ENCODE data around the gene SGO1.

Gene SGO1

DNA sequence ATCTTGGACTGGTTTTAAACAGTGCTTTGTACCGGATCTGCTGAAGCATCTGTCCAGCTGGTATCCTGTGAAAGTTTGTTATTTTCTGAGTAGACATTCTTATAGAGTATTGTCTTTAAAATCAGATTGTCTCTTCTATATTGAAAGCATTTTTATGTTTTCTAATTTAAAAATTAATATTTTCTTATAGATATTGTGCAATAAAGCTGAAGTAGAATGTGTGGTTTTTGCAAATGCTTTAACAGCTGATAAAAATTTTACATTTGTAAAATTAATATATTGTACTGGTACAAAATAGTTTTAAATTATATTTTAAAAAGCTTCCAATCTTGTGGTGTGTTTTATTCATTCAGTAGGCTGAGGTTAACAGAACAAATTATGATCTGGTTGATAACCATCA, 31.9 kb downstream of the SGO1 start:
- DNase-seq = no peak

DNA sequence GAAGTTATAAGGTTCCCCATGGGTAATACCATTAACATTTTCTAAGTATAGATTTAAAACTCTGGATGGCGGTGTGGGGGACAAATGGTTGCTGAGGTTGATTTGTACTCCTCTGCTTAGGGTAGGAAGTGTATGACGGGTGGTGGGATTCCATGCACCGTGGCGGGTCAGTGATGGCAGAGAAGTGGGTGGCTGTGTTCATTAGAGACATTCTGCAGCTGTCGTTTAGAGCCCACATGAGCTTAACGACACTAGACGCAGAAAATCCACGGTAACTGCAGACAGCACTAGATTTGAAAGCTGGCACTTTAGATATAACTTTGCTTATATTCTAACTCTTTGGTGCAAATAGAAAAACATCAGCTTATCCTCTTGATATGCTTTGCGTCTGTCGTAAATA, 37.5 kb downstream of the SGO1 start:
- DNase-seq = no peak

DNA sequence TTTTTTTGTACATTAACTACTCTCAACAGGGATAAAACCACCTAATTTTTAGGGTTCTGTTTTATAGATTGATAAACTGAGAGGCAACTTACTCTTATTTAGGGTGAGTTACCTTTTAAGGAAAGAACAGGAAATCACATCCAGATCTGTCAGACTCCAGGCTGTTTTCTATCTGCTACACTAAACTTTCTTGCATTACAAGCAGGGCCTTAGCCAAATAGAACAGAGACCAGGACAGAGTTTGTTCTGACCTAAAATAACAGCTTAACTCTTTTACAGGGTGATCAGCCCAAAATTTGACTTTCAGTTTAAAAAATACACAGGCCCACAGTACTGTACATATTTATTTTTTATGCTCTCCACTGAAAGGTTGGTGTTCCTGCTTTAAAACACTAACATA, 38.6 kb downstream of the SGO1 start:
- DNase-seq = no peak

DNA sequence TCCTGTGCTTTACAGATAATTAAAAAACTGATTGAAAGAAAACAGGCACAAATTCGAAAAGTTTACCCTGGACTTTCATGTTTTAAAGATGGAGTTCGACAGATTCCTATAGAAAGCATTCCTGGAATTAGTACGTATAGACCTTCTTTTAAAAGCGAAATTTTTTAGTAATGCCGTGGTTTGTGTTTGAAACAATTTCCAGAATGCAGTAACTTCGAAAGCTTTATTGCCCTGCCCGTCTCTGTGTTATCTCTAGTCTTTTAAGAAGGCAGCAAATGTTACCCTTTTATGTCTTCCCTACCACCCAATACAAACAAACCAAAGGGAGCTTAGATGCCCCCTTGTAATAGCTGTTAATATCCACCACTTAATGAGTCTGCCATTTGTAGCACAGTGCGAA, 39.7 kb downstream of the SGO1 start:
- DNase-seq = no peak

DNA sequence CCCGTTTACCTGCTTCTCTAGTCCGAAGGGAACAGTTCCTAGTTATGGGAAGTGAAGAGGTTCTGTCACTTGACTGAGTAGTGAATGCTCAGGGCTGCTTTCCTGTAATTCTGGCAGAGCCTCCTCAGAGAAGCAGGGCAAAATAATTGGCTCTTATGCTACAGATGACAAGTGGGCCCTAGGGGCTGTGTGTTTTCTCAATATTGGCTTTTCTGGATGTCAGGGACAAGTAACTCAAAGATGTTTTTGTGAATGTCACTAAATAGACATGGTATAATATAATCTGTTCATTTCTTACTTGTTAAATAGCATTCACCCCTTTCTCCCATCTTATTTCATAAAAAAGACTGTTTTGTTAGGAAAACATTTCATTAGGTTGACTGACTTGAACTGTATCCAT, 40.1 kb downstream of the SGO1 start:
- no peak for DNase-seq

DNA sequence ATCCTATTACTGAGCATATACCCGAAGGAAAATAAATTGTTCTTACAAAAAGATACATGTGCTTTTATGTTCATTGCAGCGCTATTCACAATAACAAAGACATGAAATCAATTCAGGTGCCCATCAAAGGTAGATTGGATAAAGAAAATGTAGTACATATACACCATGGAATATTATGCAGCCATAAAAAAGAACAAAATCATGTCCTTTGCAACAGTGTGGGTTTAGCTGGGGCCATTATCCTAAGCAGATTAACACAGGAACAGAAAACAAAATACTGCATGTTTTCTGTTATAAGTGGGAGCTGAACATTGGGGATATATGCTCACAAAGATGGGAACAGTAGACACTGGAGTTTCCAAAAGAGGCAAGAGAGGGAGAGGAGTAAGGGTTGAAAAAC, 42.5 kb downstream of the SGO1 start:
- no peak for DNase-seq

DNA sequence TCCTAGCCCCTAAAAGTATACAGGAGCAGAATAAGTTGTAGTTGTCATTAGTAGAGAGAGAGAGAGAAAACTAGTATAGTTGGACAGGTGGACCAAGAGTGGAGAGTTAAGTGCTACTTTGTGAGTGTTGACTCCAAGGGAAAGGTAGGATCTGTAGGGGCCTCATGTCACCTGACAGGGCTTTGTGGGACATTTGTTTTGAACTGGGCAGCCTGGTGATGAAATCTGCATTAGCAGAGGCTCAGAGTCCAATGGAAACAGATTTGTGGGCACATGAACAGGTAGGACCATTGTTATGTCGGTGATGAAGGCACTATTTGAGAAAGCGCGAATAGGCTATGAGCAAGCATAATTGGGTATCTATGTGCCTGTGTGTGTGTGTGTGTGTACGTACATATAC, 43.5 kb downstream of the SGO1 start:
- no peak for DNase-seq

DNA sequence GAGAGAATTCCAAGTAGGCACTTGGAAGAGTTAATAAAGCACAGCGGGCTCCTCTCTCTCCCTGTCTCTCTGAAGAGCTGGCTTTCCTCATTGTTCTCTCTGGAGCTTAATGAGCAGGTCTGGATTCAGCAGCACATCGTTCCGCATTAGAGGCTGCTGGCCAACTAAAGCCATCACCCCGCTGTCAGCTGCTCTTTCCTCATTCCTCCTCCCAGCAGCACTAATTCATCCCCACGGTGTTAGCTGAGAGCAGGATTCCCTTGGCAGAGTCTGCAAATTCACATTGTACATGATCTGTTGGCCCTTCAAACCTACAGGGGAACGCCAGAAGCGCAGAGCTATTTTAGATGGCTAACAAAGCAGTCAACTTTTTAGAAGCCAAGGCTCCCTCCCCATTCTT, 44.2 kb downstream of the SGO1 start:
- DNase-seq = peak; percentile 84

DNA sequence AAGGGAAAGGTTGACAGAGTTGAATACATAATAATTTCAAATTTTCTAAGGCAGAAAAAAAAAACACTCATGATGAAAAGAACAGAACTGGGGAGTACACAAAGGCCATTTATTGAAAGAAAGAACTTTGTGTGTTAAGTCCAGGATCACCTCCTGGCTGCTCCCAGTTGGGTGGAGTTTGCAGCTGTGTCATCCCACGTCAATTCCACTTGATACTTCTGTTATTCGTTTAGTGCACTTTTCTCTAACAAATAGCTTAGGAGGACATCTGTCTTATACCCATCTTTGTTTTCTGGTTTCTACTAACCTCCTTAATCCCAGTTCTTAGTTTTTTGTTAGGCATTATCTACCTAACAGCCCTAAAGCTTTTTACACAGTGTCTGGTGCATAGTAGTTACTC, 44.7 kb downstream of the SGO1 start:
- DNase-seq = no peak

DNA sequence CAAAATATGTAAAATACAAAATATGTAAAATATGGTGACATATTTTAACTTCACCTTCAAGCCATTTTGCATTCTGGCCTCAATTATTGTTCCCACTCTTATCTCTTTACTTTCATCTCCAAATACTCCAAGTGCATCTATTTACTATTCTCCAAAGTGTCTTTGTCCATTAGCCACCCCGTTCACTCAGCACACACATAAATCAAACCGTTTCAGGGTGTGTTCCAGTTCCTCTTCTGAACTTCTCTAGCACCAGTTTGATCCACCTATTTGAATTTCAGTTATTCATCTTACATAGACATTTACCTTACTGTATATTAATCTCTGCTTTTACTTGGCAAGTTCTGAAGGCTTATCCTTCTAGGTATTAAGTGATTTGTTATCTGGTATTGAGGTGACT, 45.1 kb downstream of the SGO1 start:
- DNase-seq = no peak

DNA sequence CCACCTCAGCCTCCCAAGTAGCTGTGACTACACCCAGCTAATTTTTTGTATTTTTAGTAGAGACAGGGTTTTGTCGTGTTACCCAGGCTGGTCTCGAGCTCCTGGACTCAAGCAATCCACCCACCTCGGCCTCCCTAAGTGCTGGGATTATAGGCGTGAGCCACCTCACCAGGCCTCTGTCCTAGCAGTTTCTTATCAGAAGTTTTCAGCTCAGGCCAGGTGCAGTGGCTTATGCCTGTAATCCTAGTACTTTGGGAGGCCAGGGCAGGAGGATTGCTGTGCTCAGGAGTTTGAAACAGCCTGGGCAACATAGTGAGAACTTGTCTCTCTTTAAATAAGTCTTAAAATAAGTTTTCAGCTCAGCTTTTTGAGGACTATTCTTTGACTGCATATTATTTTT, 48.4 kb downstream of the SGO1 start:
- DNase-seq = no peak

DNA sequence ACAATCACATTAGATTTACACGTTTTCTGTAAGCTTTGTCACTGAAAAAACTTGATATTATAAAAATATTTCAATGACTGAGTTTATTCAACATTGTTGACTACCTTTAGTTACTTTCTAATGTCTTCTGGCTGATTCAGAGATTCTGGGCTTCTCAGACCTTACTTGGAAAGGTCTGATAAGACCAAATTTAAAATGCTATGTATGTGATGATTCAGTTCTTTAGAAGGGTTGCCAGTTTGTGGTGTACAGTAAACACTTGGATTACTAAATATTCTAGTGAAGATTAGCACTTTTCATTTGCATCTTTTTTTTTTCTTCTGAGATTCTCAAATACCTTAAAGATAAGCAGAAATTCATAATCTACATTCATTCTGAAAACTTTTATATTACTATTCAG, 49.8 kb downstream of the SGO1 start:
- no peak for DNase-seq

DNA sequence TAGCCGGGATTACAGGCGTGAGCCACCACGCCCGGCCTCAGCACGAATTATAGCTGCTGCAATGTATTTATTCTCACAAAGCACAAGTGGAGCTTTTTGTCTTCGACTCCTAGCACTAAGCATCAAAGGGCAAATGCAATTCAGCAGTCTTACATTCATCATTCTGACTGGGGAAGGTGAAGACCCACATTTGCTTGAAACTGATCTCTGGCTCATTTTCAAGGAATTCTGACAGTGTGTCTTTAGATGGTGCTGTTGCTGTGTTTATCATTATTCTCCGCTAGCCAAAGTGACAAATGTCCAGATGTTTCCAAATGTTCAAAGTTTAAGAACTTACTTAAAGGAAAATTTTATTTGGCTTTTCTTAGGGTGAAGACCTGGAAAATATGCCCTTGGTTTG, 55.9 kb downstream of the SGO1 start:
- DNase-seq = no peak

DNA sequence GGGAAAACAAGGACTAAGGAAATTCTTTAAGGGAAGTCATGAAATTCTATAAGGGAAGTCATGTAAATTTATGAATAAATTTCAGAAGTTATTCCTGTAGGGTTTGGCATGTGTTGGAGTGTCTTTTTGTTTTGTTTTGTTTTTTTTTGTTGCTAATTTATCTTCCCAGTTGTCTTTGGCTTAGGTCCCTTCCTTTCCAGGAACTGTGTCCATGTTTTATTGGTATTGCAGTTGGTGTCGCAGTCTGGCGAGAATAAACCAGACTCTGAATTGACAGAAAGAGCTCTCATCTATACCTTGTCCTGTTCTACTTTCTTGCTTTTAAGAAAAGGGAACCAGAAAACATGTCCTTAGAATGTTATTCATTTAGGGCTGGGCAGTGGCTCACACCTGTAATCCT, 57.6 kb downstream of the SGO1 start:
- DNase-seq = no peak

DNA sequence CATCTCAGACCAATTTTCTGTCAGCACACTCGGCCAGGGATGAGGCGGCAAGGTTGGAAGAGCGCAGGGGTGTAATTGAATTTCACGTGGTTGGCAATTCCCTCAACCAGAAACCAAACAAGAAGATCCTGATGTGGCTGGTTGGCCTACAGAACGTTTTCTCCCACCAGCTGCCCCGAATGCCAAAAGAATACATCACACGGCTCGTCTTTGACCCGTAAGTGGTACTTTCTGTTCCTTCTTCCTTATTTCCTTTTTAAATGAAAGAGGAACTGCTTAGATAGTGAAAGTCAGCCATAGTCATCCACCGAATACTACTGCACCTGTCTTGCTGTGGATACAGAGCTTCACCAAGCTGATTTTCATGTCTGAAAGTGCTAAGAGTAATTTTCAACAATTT, 60.1 kb downstream of the SGO1 start:
- DNase-seq = no peak

DNA sequence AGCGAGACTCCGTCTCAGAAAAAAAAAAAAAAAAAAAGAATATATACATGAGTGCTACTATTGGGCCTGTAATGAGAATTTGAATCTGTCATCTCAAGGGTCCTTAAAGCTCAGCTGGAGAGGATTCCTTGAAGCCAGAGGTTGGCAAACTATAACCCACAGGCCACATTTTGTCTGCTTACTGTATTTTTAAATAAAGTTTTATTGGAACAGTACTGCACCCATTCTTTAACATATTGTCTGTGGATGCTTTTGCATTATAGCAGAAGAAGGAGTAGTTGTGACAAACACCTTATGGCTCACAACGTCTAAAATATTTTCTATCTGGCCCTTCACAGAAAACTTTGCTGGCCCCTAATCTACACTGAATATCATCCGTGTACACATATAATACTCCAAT, 60.7 kb downstream of the SGO1 start:
- DNase-seq = no peak

DNA sequence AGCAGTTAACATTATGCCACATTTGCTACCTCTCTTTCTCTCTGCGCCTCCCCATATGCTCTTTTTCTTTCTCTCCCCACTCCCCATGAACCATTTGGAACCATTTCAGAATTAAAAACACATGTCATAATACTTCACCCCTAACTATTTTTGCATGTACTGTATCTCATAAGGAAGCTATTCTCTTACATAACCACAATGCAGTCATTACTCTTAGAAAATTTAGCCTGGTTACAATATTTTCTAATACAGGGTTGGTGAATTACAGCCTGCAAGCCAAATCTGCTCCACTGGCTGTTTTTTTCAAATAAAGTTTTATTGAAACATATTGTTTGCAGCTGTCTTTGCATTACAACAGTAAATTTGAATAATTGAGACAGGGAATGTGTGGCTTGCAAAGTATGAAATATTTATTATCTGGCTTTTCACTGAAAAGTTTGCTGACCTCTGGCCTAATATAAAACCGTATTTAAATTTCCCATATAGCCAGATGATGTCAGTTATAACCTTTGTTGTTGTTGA, 62.8 kb downstream of the SGO1 start:
- DNase-seq = no peak

DNA sequence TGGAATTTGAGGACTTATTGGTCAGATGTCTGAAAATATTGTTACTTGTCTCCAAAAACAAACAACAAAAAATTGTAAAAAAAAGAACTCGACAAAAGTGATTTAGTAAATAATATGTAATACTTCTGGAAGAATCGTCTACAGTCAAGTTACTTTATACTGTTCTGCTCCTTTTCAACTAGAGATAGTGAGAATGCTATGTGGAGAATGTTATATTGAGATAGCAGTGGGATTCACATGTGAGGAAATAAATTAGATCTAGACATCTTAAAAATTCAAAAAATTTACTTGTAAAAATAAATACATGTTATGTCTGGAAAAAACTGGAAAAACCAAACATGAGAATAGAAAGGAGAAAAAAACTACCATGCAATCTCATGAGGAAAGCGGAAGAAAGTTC, 64.9 kb downstream of the SGO1 start:
- no peak for DNase-seq

Measured in islet precursor cell (in vitro differentiated cells).